HepG2 (cell line): Measurements from ENCODE around the gene CARMIL3. TPM values are rescaled to one million over a fixed set of nuclear protein-coding genes. Genes with fewer than 3 reads are reported as not detected.

Source experiments
- ATAD3A ChIP-seq: sonication (generic); formaldehyde crosslinking; IDR thresholded peaks from 2 replicates; pipeline ENCODE4 v1.4.0; 2020; ENCODE audit warnings: missing genetic modification reagents
- BHLHE40 ChIP-seq: IDR thresholded peaks from 2 replicates; pipeline ENCODE4 v1.6.1; 2011; ENCODE audit warnings: low read length, improper control_type of control experiment
- FIP1L1 ChIP-seq: fragments of 200-400 bp; formaldehyde crosslinking; IDR thresholded peaks from 2 replicates; pipeline ENCODE4 v1.6.1; 2018; ENCODE audit warnings: low read depth, mild to moderate bottlenecking, low read length, moderate library complexity, borderline replicate concordance; ENCODE audit not compliant: insufficient read depth
- FLYWCH1 ChIP-seq: sonication (generic); formaldehyde crosslinking; IDR thresholded peaks from 2 replicates; pipeline ENCODE4 v1.8.1; 2023; ENCODE audit warnings: mild to moderate bottlenecking, missing genetic modification reagents
- KAT2B ChIP-seq: fragments of 150-350 bp; IDR thresholded peaks from 2 replicates; pipeline ENCODE4 v1.6.1; 2014; ENCODE audit warnings: low read depth, low read length, borderline replicate concordance
- MEIS1 ChIP-seq: sonication (generic); formaldehyde crosslinking; IDR thresholded peaks from 2 replicates; pipeline ENCODE4 v1.9.0; 2021; ENCODE audit warnings: mild to moderate bottlenecking, missing genetic modification reagents, moderate library complexity, borderline replicate concordance
- SMAD9 ChIP-seq: sonication (generic); formaldehyde crosslinking; IDR thresholded peaks from 2 replicates; pipeline ENCODE4 v1.5.1; 2020; ENCODE audit warnings: mild to moderate bottlenecking, missing genetic modification reagents
- WIZ ChIP-seq: sonication (generic); formaldehyde crosslinking; IDR thresholded peaks from 2 replicates; pipeline ENCODE4 v1.5.1; 2020; ENCODE audit warnings: mild to moderate bottlenecking, missing genetic modification reagents
- ZNF451 ChIP-seq: sonication (generic); formaldehyde crosslinking; IDR thresholded peaks from 2 replicates; pipeline ENCODE4 v1.5.0; 2020; ENCODE audit warnings: mild to moderate bottlenecking, missing genetic modification reagents
- polyA plus RNA-seq, 8 experiments: library from polyadenylated mRNA; depleted of rRNA in 3 of 8; stranded (reverse) in 7 of 8; unstranded in 1 of 8; fragments of >200 nt; fragmentation: Illumina TruSeq in 4 of 8; extraction: Trizol in 4 of 8; gene quantifications; 2 replicates each; pipeline versions ENCODE4 v1.2.1 to v1.2.3, GENCODE V29; 2011 to 2016; ENCODE audit warnings: low read depth in 4 of 8, missing spikeins in 1 of 8, mixed read lengths in 1 of 8; ENCODE audit not compliant: insufficient read depth in 1 of 8
- total RNA-seq, 5 experiments: library from RNA; depleted of rRNA; stranded (reverse); fragments of >200 nt; fragmentation: Illumina TruSeq; extraction: Trizol; gene quantifications; 2 replicates each; pipeline ENCODE4 v1.2.3, GENCODE V29; 2016; ENCODE audit warnings: low read depth in 1 of 5
- TF ChIP-seq, protein P1 (sequence below): sonication (generic); formaldehyde crosslinking; IDR thresholded peaks from 2 replicates; pipeline ENCODE4 v1.4.0; 2020; ENCODE audit warnings: missing genetic modification reagents, borderline replicate concordance
- TF ChIP-seq, protein P2 (sequence below): sonication (generic); formaldehyde crosslinking; IDR thresholded peaks from 2 replicates; pipeline ENCODE4 v1.9.0; 2022; ENCODE audit warnings: low read depth, missing genetic modification reagents
- TF ChIP-seq, protein P3 (sequence below): sonication (generic); formaldehyde crosslinking; conservative IDR thresholded peaks from 2 replicates; pipeline ENCODE4 v1.4.0; 2020; ENCODE audit warnings: missing genetic modification reagents
- TF ChIP-seq, protein P4 (sequence below): IDR thresholded peaks from 2 replicates; pipeline ENCODE4 v1.6.1; 2016
- TF ChIP-seq, protein P5 (sequence below): sonication (generic); formaldehyde crosslinking; IDR thresholded peaks from 2 replicates; pipeline ENCODE4 v1.5.0; 2020; ENCODE audit warnings: mild to moderate bottlenecking, low read depth, missing genetic modification reagents, borderline replicate concordance
- TF ChIP-seq, protein P6 (sequence below): IDR thresholded peaks from 2 replicates; pipeline ENCODE4 v1.6.1; 2016; ENCODE audit warnings: missing compliant biosample characterization, missing genetic modification reagents, borderline replicate concordance
- TF ChIP-seq, protein P7 (sequence below): sonication (generic); formaldehyde crosslinking; IDR thresholded peaks from 2 replicates; pipeline ENCODE4 v1.8.1; 2022; ENCODE audit warnings: low read depth, mild to moderate bottlenecking, missing genetic modification reagents

CARMIL3 gene
- total and polyA plus RNA-seq, 2 of the 13 experiments (the other 11 are each of a cell fraction or from before 2014, with no cell fraction given): 0.27 to 0.55 TPM

DNA sequence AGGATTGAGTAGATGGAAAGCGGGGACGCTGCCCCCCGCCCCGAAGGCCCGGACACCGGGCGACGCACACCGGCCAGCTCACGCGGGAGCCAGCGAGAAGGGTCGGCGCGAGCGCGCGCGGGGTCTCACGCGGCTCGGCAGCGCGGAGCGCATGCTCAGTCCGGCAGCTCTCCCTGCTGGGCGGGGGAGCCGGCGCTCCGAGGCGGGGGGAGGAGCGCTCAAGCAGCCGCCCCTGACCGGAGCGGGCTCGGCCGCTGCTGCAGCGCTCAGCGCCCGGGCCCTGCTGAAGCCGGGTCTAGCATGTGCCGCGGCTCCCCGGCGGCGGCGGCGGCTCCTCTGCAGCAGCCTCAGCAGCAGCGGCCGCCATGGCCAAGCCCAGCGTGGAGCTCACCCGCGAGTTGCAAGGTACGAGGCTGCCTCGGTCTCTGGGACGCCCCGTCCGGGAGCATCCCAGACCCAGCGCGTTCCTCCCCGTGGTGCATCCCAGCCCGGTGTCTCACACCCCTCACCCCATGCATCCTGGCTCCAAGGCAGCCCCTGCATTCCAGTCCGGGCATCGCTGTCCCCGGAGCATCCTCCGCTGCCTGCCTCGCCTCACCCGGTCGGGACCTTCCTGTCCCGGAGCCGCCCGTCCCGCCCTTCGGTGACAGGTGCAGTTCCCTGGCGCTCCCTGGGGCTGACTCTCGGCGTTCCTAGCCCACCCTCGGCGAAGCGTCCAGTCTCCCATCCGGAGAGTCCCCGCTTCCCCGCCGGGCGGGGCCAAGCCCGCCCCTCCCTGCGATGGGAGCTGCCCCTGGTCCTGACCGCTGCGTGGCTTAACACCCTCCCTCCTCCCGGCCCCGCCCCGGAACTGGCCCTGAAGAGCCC, at the start of gene CARMIL3 (continued):
- TF ChIP-seq, protein P1, sequence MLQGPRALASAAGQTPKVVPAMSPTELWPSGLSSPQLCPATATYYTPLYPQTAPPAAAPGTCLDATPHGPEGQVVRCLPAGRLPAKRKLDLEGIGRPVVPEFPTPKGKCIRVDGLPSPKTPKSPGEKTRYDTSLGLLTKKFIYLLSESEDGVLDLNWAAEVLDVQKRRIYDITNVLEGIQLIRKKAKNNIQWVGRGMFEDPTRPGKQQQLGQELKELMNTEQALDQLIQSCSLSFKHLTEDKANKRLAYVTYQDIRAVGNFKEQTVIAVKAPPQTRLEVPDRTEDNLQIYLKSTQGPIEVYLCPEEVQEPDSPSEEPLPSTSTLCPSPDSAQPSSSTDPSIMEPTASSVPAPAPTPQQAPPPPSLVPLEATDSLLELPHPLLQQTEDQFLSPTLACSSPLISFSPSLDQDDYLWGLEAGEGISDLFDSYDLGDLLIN: peak; percentile 82; the same call in 1 of the 2 replicates
- TF ChIP-seq, protein P2, sequence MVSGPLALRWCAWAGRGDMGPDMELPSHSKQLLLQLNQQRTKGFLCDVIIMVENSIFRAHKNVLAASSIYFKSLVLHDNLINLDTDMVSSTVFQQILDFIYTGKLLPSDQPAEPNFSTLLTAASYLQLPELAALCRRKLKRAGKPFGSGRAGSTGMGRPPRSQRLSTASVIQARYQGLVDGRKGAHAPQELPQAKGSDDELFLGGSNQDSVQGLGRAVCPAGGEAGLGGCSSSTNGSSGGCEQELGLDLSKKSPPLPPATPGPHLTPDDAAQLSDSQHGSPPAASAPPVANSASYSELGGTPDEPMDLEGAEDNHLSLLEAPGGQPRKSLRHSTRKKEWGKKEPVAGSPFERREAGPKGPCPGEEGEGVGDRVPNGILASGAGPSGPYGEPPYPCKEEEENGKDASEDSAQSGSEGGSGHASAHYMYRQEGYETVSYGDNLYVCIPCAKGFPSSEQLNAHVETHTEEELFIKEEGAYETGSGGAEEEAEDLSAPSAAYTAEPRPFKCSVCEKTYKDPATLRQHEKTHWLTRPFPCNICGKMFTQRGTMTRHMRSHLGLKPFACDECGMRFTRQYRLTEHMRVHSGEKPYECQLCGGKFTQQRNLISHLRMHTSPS: peak; percentile 75; the same call in 1 of the 2 replicates
- TF ChIP-seq, protein P3, sequence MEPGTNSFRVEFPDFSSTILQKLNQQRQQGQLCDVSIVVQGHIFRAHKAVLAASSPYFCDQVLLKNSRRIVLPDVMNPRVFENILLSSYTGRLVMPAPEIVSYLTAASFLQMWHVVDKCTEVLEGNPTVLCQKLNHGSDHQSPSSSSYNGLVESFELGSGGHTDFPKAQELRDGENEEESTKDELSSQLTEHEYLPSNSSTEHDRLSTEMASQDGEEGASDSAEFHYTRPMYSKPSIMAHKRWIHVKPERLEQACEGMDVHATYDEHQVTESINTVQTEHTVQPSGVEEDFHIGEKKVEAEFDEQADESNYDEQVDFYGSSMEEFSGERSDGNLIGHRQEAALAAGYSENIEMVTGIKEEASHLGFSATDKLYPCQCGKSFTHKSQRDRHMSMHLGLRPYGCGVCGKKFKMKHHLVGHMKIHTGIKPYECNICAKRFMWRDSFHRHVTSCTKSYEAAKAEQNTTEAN (CRISPR knock-in tag): peak; percentile 57; the same call in 1 of the 2 replicates
- TF ChIP-seq, protein P4, sequence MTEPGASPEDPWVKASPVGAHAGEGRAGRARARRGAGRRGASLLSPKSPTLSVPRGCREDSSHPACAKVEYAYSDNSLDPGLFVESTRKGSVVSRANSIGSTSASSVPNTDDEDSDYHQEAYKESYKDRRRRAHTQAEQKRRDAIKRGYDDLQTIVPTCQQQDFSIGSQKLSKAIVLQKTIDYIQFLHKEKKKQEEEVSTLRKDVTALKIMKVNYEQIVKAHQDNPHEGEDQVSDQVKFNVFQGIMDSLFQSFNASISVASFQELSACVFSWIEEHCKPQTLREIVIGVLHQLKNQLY (CRISPR knock-in tag): 0 out of 2 replicates have a peak, but pooled peaks have one; percentile 12
- TF ChIP-seq FLYWCH1 (CRISPR knock-in tag): no peak; the same call in none of the 2 replicates
- no peak for TF ChIP-seq FIP1L1
- peak; percentile 24; the same call in 1 of the 2 replicates for TF ChIP-seq MEIS1 (CRISPR knock-in tag)
- peak; percentile 25; the same call in 1 of the 2 replicates for TF ChIP-seq SMAD9
- TF ChIP-seq, protein P5, sequence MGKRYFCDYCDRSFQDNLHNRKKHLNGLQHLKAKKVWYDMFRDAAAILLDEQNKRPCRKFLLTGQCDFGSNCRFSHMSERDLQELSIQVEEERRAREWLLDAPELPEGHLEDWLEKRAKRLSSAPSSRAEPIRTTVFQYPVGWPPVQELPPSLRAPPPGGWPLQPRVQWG (CRISPR knock-in tag): no peak
- TF ChIP-seq, protein P6, sequence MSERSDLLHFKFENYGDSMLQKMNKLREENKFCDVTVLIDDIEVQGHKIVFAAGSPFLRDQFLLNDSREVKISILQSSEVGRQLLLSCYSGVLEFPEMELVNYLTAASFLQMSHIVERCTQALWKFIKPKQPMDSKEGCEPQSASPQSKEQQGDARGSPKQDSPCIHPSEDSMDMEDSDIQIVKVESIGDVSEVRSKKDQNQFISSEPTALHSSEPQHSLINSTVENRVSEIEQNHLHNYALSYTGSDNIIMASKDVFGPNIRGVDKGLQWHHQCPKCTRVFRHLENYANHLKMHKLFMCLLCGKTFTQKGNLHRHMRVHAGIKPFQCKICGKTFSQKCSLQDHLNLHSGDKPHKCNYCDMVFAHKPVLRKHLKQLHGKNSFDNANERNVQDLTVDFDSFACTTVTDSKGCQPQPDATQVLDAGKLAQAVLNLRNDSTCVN (CRISPR knock-in tag): no peak
- TF ChIP-seq KAT2B: no peak; the same call in 1 of the 2 replicates
- peak; percentile 18 for TF ChIP-seq ATAD3A (CRISPR knock-in tag)
- TF ChIP-seq ZNF451 (CRISPR knock-in tag): peak; percentile 95
- TF ChIP-seq WIZ: peak; percentile 43
- TF ChIP-seq, protein P7, sequence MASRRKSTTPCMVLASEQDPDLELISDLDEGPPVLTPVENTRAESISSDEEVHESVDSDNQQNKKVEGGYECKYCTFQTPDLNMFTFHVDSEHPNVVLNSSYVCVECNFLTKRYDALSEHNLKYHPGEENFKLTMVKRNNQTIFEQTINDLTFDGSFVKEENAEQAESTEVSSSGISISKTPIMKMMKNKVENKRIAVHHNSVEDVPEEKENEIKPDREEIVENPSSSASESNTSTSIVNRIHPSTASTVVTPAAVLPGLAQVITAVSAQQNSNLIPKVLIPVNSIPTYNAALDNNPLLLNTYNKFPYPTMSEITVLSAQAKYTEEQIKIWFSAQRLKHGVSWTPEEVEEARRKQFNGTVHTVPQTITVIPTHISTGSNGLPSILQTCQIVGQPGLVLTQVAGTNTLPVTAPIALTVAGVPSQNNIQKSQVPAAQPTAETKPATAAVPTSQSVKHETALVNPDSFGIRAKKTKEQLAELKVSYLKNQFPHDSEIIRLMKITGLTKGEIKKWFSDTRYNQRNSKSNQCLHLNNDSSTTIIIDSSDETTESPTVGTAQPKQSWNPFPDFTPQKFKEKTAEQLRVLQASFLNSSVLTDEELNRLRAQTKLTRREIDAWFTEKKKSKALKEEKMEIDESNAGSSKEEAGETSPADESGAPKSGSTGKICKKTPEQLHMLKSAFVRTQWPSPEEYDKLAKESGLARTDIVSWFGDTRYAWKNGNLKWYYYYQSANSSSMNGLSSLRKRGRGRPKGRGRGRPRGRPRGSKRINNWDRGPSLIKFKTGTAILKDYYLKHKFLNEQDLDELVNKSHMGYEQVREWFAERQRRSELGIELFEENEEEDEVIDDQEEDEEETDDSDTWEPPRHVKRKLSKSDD (CRISPR knock-in tag): peak; percentile 90; the same call in 1 of the 2 replicates
- TF ChIP-seq BHLHE40: no peak
